ENCODE measurements around the gene PPP4R4.
"Not testable (repeated sequence)": the region's sequence is repeated elsewhere in the genome, so short reads cannot be mapped to it uniquely, and the experiment has no call there.

The PPP4R4 gene

GRCh38 chr14:94145902-94146527 lies 28.1 kb upstream of the PPP4R4 start:
- DNase-seq: no peak

GRCh38 chr14:94152676-94153075 lies 21.4 kb upstream of the PPP4R4 start:
- DNase-seq: no peak

GRCh38 chr14:94153750-94154342 lies 20.3 kb upstream of the PPP4R4 start:
- DNase-seq: no peak

GRCh38 chr14:94156143-94156542 lies 18.0 kb upstream of the PPP4R4 start:
- not testable (repeated sequence) for DNase-seq

- DNase-seq: no peak
Observed at GRCh38 chr14:94157197-94157596, 16.9 kb upstream of the PPP4R4 start.

- peak; percentile 44 to 45 for DNase-seq
Observed at GRCh38 chr14:94158239-94158883, 15.8 kb upstream of the PPP4R4 start.

GRCh38 chr14:94161058-94161457 lies 13.1 kb upstream of the PPP4R4 start:
- no peak for DNase-seq

GRCh38 chr14:94161981-94162380 lies 12.1 kb upstream of the PPP4R4 start:
- DNase-seq: no peak

GRCh38 chr14:94162466-94162865 lies 11.7 kb upstream of the PPP4R4 start:
- DNase-seq: no peak

GRCh38 chr14:94163796-94164195 lies 10.3 kb upstream of the PPP4R4 start:
- no peak for DNase-seq

GRCh38 chr14:94164685-94165431 lies 9.3 kb upstream of the PPP4R4 start:
- no peak for DNase-seq

- no peak for DNase-seq
Observed at GRCh38 chr14:94165744-94166143, 8.4 kb upstream of the PPP4R4 start.

- no peak for DNase-seq
Observed at GRCh38 chr14:94170136-94170535, 4.0 kb upstream of the PPP4R4 start.

GRCh38 chr14:94171208-94171607 lies 2.9 kb upstream of the PPP4R4 start:
- no peak for DNase-seq

- no peak for DNase-seq
Observed at GRCh38 chr14:94172545-94172944, 1.6 kb upstream of the PPP4R4 start.

- DNase-seq: no peak
Observed at GRCh38 chr14:94173471-94173884, 644 bp upstream of the PPP4R4 start.

GRCh38 chr14:94174604-94175010 lies 485 bp downstream of the PPP4R4 start:
- DNase-seq: no peak

GRCh38 chr14:94175011-94175745 lies 1.1 kb downstream of the PPP4R4 start:
- DNase-seq: no peak

GRCh38 chr14:94175747-94176146 lies 1.6 kb downstream of the PPP4R4 start:
- DNase-seq: no peak

- no peak for DNase-seq
Observed at GRCh38 chr14:94176808-94177207, 2.7 kb downstream of the PPP4R4 start.

GRCh38 chr14:94177806-94178205 lies 3.7 kb downstream of the PPP4R4 start:
- DNase-seq: no peak

GRCh38 chr14:94179244-94179643 lies 5.1 kb downstream of the PPP4R4 start:
- DNase-seq: no peak
